Muscle layer of duodenum (tissue), 2 donors: ENCODE results near the gene STXBP4.

ENCODE experiments used
- H3K27ac ChIP-seq: one replicate; pipeline ENCODE4 v1.7.0; 2013; ENCODE audit warnings: mild to moderate bottlenecking, low read length
- H3K27me3 ChIP-seq: one replicate; pipeline ENCODE4 v1.7.0; 2013; ENCODE audit warnings: low read depth, mild to moderate bottlenecking, control low read depth, low read length
- H3K36me3 ChIP-seq, 2 donors: one replicate each; pipeline ENCODE4 v1.7.0; 2013; ENCODE audit warnings: low read length in 2 of 2, control low read depth in 1 of 2, mild to moderate bottlenecking in 1 of 2; ENCODE audit not compliant: insufficient read depth in 2 of 2, control insufficient read depth in 1 of 2
- H3K4me1 ChIP-seq, 2 donors: one replicate each; pipeline ENCODE4 v1.7.0; 2013; ENCODE audit warnings: low read length in 2 of 2, mild to moderate bottlenecking in 2 of 2, control low read depth in 1 of 2, moderate library complexity in 1 of 2; ENCODE audit not compliant: insufficient read depth in 2 of 2, control insufficient read depth in 1 of 2
- H3K4me3 ChIP-seq, 2 donors: one replicate each; pipeline ENCODE4 v1.7.0; 2013; ENCODE audit warnings: low read length in 2 of 2, low read depth in 1 of 2, mild to moderate bottlenecking in 1 of 2
- H3K9me3 ChIP-seq, 2 donors: one replicate each; pipeline ENCODE4 v1.7.0; 2013; ENCODE audit warnings: low read length in 2 of 2, control low read depth in 1 of 2, mild to moderate bottlenecking in 1 of 2; ENCODE audit not compliant: control insufficient read depth in 1 of 2
- donor health status: healthy.

STXBP4 gene

DNA sequence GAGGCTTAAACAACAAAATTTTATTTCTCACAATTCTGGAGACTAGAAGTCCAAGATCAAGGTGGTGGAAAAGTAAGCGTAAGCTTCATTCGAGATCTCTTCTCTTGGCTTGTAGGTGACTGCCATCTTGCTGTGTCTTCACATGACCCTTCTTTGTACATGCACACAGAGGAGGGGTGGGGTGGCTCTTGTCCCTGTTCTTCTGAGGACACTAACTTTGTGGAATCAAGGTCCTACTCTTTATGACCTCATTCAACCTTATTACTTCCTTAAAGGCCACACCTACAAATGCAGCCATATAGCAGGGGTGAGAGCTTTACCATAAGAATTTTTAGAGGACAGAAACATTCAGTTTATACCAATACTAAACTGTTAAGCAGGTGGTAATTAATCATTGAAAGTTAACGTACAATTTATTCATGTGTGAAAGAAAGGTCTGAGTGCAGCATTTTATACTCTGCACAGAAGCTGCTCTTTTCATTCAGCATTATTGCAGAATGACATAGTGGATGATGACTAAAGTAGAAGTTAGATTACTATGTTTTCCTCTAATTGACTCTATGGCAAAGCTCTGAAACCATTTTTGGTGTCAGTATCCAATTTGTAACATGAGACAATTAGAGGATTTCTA, 156.3 kb downstream of the STXBP4 start:
- Histone ChIP-seq H3K27ac (no peak overlapping the region), H3K4me1 (no peaks in the 10 kb centered on the region), H3K27me3 (no peaks in the 10 kb centered on the region)

DNA sequence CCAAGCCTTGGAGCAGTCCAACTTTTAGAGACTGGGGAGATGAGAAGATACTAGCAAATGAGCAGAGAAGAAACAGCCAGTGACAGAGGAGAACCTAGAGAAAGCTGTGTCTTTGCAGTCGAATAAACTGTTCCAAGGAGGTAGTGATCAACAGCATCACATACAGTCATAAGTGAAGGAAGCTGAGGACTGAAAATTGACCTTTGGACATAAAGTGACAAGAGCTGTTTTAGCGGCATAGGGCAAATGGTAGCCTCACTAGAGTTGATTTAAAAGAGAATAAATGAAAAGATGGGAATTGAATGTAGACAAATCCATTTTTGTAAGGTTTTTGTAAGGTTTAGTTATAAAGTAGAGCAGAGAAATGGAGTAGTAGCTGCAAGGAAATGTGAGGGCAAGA, 165.0 kb downstream of the STXBP4 start:
- H3K27me3 ChIP-seq: no peaks in the 10 kb centered on the region
- no peak overlapping the region for H3K27ac ChIP-seq
- H3K4me1 ChIP-seq: no peaks in the 10 kb centered on the region
- H3K4me3 ChIP-seq: no peak overlapping the region
- no peaks in the 10 kb centered on the region for H3K36me3 ChIP-seq
- no peaks in the 10 kb centered on the region for H3K9me3 ChIP-seq

More for the DNA sequence above, 156.3 kb downstream of the STXBP4 start:
- Histone ChIP-seq H3K36me3 (no peaks in the 10 kb centered on the region), H3K4me3 (no peak overlapping the region), H3K9me3 (no peaks in the 10 kb centered on the region)

DNA sequence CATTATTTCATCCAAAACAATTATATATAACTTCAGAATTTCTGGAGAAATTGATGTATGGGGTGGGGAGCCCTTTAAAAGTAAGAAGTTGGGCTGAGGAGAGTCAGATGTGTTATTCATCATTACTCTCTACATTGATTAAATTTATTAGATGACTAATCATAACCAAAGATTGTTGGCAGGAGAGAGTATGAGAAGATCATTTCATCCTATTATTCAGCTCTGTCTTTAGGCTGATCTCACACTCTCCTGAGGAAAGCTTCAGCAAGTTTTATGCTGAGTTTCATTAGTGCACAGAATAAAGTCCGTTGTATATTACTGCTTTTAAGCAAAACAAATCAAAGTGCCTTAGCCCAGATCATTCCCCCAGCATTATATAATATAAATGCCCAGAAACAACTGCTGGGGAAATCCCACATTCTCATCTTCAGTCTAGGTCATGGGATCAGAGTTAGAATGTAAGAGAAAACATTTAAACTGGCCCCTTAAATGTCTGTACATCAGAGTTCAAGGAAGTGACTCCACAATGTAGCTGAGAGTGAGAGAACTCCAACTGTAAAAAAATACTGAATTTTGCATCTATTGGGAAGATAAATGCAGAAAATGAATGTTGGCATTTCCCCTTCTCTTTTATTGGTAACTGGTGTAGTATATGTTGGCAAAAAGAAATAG, 166.1 kb downstream of the STXBP4 start:
- no peaks in the 10 kb centered on the region for H3K4me1 ChIP-seq
- no peaks in the 10 kb centered on the region for H3K36me3 ChIP-seq
- no peaks in the 10 kb centered on the region for H3K9me3 ChIP-seq
- H3K27me3 ChIP-seq: no peaks in the 10 kb centered on the region
- H3K4me3 ChIP-seq: no peak overlapping the region
- H3K27ac ChIP-seq: no peak overlapping the region

DNA sequence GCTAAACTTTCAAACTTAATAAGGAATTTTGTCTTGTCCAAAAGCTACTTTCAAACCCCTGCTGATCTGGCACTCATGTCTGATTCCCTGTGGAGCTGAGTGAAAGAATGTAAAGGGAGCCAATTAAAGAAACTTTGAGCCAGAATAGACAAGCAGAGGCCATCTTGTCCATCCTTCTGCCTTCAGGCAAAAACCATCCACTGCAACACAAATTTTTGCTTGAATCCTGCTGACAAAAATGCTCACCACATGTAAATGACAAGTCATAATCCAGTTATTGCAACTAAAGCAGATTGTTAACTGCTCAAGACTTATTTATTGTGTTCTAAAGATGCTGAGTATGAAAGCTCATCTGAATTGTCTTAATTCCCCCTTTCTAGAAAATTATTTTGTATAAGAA, 172.2 kb downstream of the STXBP4 start:
- H3K4me3 ChIP-seq: no peak overlapping the region
- H3K27me3 ChIP-seq: no peaks in the 10 kb centered on the region
- H3K4me1 ChIP-seq: no peaks in the 10 kb centered on the region
- peaks cover 0 to 3% of the 10 kb centered on the region in 2 donors for H3K36me3 ChIP-seq
- no peaks in the 10 kb centered on the region for H3K9me3 ChIP-seq
- H3K27ac ChIP-seq: no peak overlapping the region

DNA sequence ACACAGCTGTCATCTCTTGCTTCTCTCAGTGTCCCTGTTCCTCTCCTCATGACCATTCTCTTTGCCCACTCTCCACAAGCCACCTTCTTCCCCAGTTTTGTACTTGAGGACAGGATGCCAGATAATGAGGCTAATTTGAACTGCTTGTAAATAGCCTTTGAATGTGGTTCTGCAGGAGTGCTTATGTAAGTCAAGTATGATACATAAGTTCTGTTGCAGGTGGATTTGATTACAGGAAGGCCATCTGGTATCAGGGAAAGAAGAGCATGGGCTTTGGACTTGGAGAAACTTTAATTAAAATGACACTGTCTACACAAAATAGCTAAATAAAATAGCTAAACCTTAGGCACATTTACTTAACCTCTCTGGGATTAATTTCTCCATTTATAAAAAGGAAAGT, 176.0 kb downstream of the STXBP4 start:
- H3K9me3 ChIP-seq: no peaks in the 10 kb centered on the region
- H3K4me3 ChIP-seq: no peak overlapping the region
- no peaks in the 10 kb centered on the region for H3K4me1 ChIP-seq
- H3K27ac ChIP-seq: no peak overlapping the region
- H3K36me3 ChIP-seq: peaks cover 0 to 3% of the 10 kb centered on the region in 2 donors
- no peaks in the 10 kb centered on the region for H3K27me3 ChIP-seq

DNA sequence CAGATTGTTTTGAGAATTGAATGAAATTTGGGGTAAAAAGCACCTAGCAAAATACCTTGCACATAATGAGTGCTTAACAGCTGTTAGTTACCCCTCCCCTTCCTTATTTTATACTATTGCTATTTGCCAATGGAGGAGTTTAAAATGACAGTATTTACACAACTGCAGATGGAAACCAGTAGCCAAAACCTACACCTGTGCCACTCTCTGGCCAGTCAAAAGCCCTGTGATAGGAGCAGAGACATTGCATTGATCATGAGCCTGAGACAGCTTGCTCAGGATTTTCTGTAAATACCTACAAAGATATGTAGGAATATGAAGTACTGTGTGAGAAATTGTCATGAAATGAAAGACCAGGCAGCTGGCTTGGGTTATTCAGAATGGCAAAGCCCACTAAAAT, 180.9 kb downstream of the STXBP4 start:
- no peaks in the 10 kb centered on the region for H3K4me1 ChIP-seq
- no peak overlapping the region for H3K27ac ChIP-seq
- no peaks in the 10 kb centered on the region for H3K27me3 ChIP-seq
- no peaks in the 10 kb centered on the region for H3K9me3 ChIP-seq
- H3K36me3 ChIP-seq: no peaks in the 10 kb centered on the region
- H3K4me3 ChIP-seq: no peak overlapping the region

DNA sequence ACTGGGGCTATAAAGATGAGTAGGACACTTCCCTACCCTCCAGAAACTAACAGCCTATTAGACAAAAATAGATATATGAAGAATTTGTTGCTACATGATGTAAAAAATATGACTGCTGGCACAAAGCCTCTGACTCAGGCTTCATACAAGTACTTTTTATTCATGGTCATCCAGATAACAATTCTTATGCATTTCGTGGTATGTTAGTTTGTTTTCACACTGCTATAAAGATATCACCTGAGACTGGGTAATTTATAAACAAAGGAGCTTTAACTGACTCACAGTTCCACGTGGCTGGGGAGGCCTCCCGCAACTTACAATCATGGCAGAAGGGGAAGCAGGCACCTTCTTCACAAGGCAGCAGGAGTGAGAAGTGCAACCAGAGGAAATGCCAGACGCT, 183.7 kb downstream of the STXBP4 start:
- no peaks in the 10 kb centered on the region for H3K36me3 ChIP-seq
- no peaks in the 10 kb centered on the region for H3K9me3 ChIP-seq
- no peak overlapping the region for H3K4me3 ChIP-seq
- H3K27me3 ChIP-seq: no peaks in the 10 kb centered on the region
- H3K4me1 ChIP-seq: no peaks in the 10 kb centered on the region
- no peak overlapping the region for H3K27ac ChIP-seq

DNA sequence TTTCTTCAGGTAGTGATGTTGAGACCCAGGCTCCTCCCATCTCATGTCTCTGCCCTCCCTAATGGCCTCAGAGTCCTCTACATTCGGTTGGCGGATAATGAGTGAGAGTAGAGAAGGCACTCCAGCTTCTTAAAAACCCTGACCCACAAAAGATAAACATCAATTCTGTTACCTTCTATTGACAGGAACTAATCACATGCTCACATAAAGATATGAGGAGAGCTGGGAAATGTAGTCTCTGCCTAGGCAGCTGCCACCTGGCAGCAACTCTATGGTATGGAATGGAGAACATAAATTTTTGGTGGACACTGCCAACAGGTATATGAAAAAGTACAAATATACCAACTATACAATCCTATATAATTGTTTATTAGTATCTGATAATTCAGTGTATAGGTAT, 185.5 kb downstream of the STXBP4 start:
- no peaks in the 10 kb centered on the region for H3K9me3 ChIP-seq
- H3K36me3 ChIP-seq: no peaks in the 10 kb centered on the region
- H3K4me3 ChIP-seq: no peak overlapping the region
- H3K4me1 ChIP-seq: no peaks in the 10 kb centered on the region
- no peak overlapping the region for H3K27ac ChIP-seq
- no peaks in the 10 kb centered on the region for H3K27me3 ChIP-seq

DNA sequence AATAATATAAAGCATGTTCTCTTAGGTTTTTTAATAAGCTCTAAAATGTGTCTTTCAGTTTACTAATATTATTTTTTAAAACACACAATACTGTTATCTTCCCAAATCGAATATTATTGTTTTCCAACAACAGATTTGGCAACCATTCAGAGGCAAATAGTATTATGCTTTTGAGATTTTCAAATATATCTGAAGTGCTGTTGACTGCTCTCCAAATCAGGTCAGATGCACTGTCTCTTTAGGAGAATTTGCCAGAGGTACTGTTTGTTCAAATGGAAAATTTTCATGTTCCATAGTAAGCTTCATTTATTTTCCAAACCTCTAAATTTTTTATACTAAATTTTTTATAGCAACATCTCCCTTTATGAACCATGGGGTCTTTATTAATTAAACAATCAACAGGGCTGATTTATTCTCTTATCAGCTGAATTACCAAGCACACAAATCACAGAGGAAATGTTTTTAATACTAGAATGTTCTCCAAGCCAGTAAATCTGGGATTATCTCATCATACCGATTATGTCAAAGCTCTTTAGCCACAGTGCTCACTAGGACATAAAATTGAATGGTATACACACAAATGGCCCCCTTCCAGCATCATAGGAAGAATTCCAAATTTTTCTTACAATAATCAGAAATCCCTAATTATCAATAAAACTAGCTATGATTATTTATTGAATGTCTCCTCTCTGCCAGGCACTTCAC, 187.4 kb downstream of the STXBP4 start:
- peaks cover 0 to 7% of the 10 kb centered on the region in 2 donors for H3K36me3 ChIP-seq
- no peaks in the 10 kb centered on the region for H3K27me3 ChIP-seq
- no peak overlapping the region for H3K27ac ChIP-seq
- no peaks in the 10 kb centered on the region for H3K9me3 ChIP-seq
- no peaks in the 10 kb centered on the region for H3K4me1 ChIP-seq
- H3K4me3 ChIP-seq: no peak overlapping the region

DNA sequence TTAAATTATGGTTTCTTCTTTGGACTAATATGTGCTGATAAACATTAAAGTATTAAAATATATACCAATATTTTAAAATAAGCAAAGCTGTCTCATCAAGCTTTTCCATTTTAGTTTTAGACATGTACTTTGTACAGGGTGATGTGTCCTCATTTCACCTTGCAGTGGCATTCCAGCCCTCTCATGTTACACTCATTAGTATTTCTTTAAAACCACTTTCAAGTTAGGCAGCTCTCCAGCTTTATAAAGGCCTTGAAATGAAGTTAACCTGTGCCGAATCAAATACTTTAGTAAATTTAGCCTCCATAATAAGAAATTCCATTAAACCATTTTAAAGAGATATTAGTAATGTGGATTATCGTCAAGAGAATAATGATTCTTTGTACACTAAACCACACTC, 188.6 kb downstream of the STXBP4 start:
- H3K27me3 ChIP-seq: no peaks in the 10 kb centered on the region
- no peaks in the 10 kb centered on the region for H3K9me3 ChIP-seq
- no peak overlapping the region for H3K27ac ChIP-seq
- H3K4me3 ChIP-seq: no peak overlapping the region
- H3K4me1 ChIP-seq: no peaks in the 10 kb centered on the region
- peaks cover 0 to 7% of the 10 kb centered on the region in 2 donors for H3K36me3 ChIP-seq

DNA sequence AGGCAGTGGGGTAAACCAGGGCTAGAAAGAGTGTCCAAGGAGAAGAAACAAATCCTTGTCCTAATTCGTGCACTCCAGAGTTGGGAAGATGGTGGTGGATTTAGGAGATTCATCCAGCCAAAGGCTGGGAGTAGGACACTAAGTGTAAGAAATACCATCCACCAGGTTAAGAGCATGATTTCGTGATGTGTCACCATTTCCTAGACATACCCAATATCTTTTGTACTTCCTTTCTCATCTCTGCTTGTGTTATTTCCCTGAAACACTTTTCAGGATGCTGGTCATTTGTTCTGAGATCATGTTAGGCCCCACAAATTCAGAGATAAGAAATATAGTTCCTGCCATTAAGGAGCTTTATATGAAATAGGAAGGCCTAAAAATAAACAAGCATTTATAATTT, 189.9 kb downstream of the STXBP4 start:
- Histone ChIP-seq H3K27me3 (no peaks in the 10 kb centered on the region), H3K4me3 (no peak overlapping the region), H3K4me1 (no peaks in the 10 kb centered on the region), H3K36me3 (peaks cover 0 to 7% of the 10 kb centered on the region in 2 donors), H3K27ac (no peak overlapping the region), H3K9me3 (no peaks in the 10 kb centered on the region)
